Mucosa of rectum (tissue), 2 donors: ENCODE data around the gene CYP2S1.
A peak's percentile ranks its signal among the peaks of the same experiment; 100 is the strongest.

Source experiments
- H3K27ac ChIP-seq, 2 donors: one replicate each; pipeline ENCODE4 v1.7.0; 2013; ENCODE audit warnings: inconsistent platforms in 2 of 2, low read depth in 2 of 2, low read length in 2 of 2
- H3K27me3 ChIP-seq, 2 donors: one replicate each; pipeline ENCODE4 v1.7.0; 2013; ENCODE audit warnings: low read length in 2 of 2; ENCODE audit not compliant: control insufficient read depth in 2 of 2, insufficient read depth in 2 of 2
- H3K36me3 ChIP-seq, 2 donors: one replicate each; pipeline ENCODE4 v1.7.0; 2013; ENCODE audit warnings: low read length in 2 of 2; ENCODE audit not compliant: control insufficient read depth in 2 of 2, insufficient read depth in 2 of 2
- H3K4me1 ChIP-seq, 2 donors: one replicate each; pipeline ENCODE4 v1.7.0; 2013; ENCODE audit warnings: low read length in 2 of 2, mild to moderate bottlenecking in 1 of 2; ENCODE audit not compliant: control insufficient read depth in 2 of 2, insufficient read depth in 2 of 2
- H3K4me3 ChIP-seq, 2 donors: one replicate each; pipeline ENCODE4 v1.7.0; 2013; ENCODE audit warnings: low read length in 2 of 2
- H3K9ac ChIP-seq, 2 donors: one replicate each; pipeline ENCODE4 v1.7.0; 2013; ENCODE audit warnings: low read length in 2 of 2, low read depth in 1 of 2, mild to moderate bottlenecking in 1 of 2
- H3K9me3 ChIP-seq, 2 donors: one replicate each; pipeline ENCODE4 v1.7.0; 2013; ENCODE audit warnings: low read length in 2 of 2; ENCODE audit not compliant: control insufficient read depth in 2 of 2
- donor health status: healthy.
- donor health status: Normal muscosa, but diverticular disease.

The CYP2S1 gene

DNA sequence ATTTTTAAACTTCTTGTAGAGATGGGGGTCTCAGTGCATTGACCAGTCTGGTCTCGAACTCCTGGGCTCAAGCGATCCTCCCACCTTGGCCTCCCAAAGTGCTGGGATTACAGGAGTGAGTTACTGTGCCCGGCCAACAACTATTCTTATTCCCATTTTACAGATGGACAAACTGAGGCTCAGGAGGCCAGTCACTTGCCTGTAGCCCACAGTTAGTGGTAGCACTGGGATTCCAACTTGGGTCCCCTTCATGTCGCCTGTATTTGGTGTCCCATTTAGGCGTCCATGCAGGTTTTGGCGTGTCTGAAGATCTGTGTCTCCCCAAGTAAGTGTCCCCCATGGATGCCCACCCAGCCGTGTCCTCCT, 25.2 kb downstream of the CYP2S1 start:
- Histone ChIP-seq H3K9ac (peak overlapping the region; percentile 5 to 54), H3K4me1 (peaks cover 4 to 6% of the 10 kb centered on the region in 2 donors), H3K27me3 (peaks cover 2 to 18% of the 10 kb centered on the region in 2 donors), H3K4me3 (peak overlapping the region; percentile 27 to 60), H3K36me3 (no peaks in the 10 kb centered on the region), H3K27ac (peak overlapping the region; percentile 74 to 80), H3K9me3 (no peaks in the 10 kb centered on the region)

DNA sequence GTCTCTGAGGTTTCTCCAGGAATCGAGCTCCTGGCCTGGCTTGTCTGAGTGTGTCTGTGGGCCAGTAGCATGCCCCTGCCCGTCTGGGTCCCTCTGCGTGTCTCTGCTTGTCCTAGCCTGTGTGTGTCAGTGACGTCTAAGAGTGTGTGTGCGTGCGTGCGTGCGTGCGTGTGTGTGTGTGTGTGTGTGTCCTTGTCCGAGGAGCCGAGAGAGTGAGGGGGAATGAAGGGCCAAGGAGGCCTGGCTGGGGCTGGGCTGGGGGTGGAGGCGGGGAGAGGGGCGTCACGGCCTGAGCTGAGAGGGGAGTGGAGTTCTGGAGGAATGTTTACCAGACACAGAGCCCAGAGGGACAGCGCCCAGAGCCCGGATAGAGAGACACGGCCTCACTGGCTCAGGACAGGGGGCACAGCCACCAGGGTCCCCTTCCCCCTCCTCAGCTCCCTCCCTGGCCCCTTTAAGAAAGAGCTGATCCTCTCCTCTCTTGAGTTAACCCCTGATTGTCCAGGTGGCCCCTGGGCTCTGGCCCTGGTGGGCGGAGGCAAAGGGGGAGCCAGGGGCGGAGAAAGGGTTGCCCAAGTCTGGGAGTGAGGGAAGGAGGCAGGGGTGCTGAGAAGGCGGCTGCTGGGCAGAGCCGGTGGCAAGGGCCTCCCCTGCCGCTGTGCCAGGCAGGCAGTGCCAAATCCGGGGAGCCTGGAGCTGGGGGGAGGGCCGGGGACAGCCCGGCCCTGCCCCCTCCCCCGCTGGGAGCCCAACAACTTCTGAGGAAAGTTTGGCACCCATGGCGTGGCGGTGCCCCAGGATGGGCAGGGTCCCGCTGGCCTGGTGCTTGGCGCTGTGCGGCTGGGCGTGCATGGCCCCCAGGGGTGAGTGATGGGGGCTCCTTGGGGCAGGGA, 25.8 kb downstream of the CYP2S1 start, which contains the start of gene AXL:
Gene AXL (plus strand): TSS at position 609 of the 893 bp plus-strand sequence. CDS start 170 bp downstream, at position 779.
- peaks cover 4 to 6% of the 10 kb centered on the region in 2 donors for H3K4me1 ChIP-seq

DNA sequence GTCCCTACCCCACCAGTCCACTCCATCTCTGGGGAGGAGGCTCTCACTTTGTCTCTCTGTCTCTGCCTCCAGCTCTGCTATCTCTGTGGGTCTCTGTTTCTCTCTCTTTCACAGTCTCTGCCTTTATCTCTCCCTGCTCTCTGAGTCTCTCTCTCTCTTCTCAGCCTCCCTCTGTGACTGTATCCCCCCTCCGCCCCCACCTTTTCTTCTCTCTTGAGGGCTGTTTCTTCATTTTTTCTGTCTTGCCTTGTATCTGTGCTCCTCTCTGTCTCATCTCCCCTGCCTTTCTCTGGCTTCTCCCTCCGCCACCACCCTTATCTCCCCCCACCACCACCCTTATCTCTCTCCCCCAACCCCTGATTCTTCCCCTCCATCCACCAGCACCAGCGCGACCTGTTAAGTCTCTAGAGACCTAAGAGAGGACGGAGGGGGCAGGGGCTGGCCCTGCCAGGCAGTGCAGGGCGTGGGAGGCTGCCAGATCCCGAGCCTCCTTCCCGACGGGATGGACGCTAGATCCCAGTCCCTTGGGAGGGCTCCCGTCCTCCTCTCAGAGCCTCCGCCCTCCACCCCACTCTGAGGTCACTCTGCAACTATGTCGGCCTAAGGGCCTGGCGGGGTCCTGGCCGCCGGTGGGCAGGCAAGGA, 27.0 kb downstream of the CYP2S1 start:
- Histone ChIP-seq H3K9ac (peak overlapping the region; percentile 70 to 71), H3K27ac (peak overlapping the region; percentile 74 to 80), H3K27me3 (peaks cover 2 to 18% of the 10 kb centered on the region in 2 donors), H3K36me3 (peaks cover 0 to 2% of the 10 kb centered on the region in 2 donors), H3K4me3 (peak overlapping the region; percentile 60 to 67), H3K9me3 (no peaks in the 10 kb centered on the region), H3K4me1 (peaks cover 4 to 6% of the 10 kb centered on the region in 2 donors)

More for the DNA sequence above, 25.8 kb downstream of the CYP2S1 start, which contains the start of gene AXL:
- Histone ChIP-seq H3K4me3 (peak within 1 kb of the TSS; percentile 60 to 67), H3K36me3 (no peaks in the 10 kb centered on the region), H3K27ac (peak within 1 kb of the TSS; percentile 74 to 80), H3K9ac (peak within 1 kb of the TSS; percentile 70 to 71), H3K27me3 (peaks cover 2 to 18% of the 10 kb centered on the region in 2 donors), H3K9me3 (no peaks in the 10 kb centered on the region)

DNA sequence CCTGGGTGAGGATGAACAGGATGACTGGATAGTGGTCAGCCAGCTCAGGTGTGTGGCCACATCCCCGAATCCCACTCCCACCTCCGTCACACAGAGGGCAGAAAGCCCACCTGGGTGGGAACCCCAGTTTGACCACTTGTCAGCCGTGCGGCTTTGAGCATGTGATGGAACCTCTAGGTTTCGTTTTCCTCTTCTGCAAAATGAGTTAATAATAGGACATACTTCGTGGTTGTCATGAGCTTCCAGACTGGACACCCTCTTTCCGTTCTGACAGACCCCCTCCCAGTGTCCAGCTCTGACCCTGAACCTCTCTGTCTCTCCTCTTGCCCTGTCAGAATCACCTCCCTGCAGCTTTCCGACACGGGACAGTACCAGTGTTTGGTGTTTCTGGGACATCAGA, 27.8 kb downstream of the CYP2S1 start:
- peak overlapping the region; percentile 74 to 80 for H3K27ac ChIP-seq
- H3K4me1 ChIP-seq = peaks cover 7 to 8% of the 10 kb centered on the region in 2 donors
- peak overlapping the region; percentile 60 to 67 for H3K4me3 ChIP-seq
- H3K9ac ChIP-seq = peak overlapping the region; percentile 8 to 71
- H3K36me3 ChIP-seq = peaks cover 0 to 2% of the 10 kb centered on the region in 2 donors
- no peaks in the 10 kb centered on the region for H3K9me3 ChIP-seq
- peaks cover 2 to 18% of the 10 kb centered on the region in 2 donors for H3K27me3 ChIP-seq

DNA sequence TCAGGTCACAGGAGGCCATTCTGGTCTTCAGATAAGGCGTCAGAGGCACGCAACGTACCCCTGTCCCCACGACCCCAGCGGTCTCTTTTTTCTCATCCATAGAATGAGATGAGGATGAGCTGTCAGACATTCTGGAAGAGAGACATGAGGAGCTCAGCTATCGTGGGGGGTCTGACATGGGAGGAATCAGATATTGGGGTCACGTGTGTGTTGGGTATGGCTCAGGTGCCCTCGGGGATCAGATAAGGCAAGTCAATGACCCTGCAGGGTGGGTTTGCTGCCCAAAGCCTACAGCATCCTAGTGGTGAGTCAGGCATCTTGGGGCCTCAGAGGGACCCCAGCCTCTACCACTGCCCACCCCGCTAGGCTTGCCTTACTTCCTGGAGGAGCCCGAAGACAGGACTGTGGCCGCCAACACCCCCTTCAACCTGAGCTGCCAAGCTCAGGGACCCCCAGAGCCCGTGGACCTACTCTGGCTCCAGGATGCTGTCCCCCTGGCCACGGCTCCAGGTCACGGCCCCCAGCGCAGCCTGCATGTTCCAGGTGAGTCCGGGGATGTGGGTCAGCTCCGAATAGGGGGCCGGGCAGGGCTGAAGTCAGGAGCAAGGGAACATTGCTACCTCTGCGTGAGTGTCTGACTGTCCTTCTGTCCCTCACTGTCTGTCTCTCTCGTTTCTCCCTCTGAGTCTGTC, 28.6 kb downstream of the CYP2S1 start:
- H3K4me1 ChIP-seq = peaks cover 12 to 13% of the 10 kb centered on the region in 2 donors
- H3K9me3 ChIP-seq = no peaks in the 10 kb centered on the region
- H3K9ac ChIP-seq = no peak overlapping the region
- no peak overlapping the region for H3K27ac ChIP-seq
- peaks cover 0 to 2% of the 10 kb centered on the region in 2 donors for H3K36me3 ChIP-seq
- no peak overlapping the region for H3K4me3 ChIP-seq
- peaks cover 2 to 18% of the 10 kb centered on the region in 2 donors for H3K27me3 ChIP-seq

DNA sequence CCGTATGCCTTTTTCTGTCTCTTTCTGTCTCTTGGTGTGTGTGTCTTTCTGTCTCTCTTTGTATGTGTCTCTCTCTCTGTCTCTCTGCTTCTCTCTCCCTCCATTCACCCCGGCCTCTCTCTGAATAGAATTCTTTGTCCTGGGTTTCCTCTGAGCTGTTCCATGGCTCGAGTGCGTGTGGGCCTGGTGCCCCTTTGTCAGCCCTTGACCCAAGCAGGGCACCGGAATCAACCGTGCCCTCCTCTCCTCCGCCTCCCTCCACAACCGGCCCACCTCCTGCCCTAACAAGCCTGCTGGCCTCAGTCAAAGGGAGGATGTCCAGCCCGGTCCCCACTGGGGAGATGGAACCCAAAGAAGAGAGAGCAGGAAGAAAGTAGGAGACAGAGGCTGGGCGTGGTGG, 29.2 kb downstream of the CYP2S1 start:
- Histone ChIP-seq H3K36me3 (peaks cover 0 to 2% of the 10 kb centered on the region in 2 donors), H3K27ac (no peak overlapping the region), H3K9ac (no peak overlapping the region), H3K4me1 (peaks cover 17% of the 10 kb centered on the region in 2 donors), H3K9me3 (no peaks in the 10 kb centered on the region), H3K4me3 (no peak overlapping the region), H3K27me3 (peaks cover 2 to 18% of the 10 kb centered on the region in 2 donors)

DNA sequence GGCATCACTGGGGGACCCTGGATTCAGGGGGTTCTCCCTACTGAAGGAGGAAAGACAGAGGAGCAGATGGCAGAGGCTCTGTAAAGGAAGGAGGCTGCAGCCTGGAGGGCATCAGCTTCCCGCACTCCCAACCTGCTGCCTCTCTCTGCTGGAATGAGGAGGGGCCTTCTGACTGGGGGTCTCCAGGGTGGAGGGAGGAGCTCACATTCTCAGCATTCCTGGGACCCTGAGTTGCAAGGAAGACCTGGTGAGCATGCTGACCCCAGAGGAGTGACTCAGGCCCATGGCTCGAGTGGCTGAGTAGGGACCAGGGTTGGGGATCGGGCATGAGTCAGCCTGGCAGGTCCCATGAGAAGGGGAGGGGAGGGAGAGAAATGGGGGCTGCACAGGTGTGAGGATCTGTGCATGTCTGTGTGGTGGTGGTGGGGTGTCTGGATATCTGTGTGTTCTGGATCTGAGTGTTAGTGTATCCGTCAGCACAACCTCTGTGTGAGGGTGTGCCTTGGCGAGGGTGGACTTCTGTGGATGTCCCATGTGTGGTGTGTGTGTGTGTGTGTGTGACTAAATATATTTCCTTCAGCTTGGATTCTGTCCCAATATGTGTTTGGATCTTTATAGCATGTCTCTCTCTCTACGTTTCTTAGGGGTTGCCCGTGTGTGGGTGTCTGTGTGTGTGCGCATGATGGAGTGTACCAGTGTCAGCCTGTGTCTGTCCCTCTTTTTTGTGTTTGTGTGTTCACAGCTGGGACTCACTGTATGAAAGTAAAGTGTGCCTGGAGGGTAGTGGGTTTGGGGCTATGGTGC, 30.6 kb downstream of the CYP2S1 start:
- Histone ChIP-seq H3K4me1 (peaks cover 17% of the 10 kb centered on the region in 2 donors), H3K4me3 (no peak overlapping the region), H3K9ac (no peak overlapping the region), H3K27me3 (peaks cover 2 to 13% of the 10 kb centered on the region in 2 donors), H3K27ac (no peak overlapping the region), H3K9me3 (no peaks in the 10 kb centered on the region), H3K36me3 (peaks cover 0 to 2% of the 10 kb centered on the region in 2 donors)

DNA sequence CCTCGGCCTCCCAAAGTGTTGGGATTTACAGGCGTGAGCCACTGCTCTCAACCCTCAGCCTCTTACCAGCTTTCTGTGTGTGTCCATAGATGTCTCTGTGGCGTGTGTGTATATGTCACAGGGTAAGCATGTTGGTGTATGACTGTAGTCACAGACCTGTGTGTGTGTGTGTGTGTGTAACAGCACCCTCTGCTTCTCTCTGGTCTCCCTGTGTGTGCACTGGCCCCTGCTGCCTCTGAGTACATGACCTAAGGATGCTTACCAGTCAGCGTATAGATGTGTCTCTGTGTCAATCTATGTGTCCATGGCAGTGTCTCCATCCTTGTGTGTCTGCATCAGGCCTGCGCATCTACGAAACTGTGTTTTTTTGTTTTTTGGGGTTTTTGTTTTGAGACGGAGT, 31.6 kb downstream of the CYP2S1 start:
- peaks cover 2 to 10% of the 10 kb centered on the region in 2 donors for H3K27me3 ChIP-seq
- no peak overlapping the region for H3K9ac ChIP-seq
- no peaks in the 10 kb centered on the region for H3K9me3 ChIP-seq
- peaks cover 17% of the 10 kb centered on the region in 2 donors for H3K4me1 ChIP-seq
- peaks cover 0 to 2% of the 10 kb centered on the region in 2 donors for H3K36me3 ChIP-seq
- peak overlapping the region in 1 of 2 donors; percentile 43 for H3K27ac ChIP-seq
- H3K4me3 ChIP-seq = no peak overlapping the region
